Suprapubic skin (tissue), 4 donors: ENCODE data around the gene ICE2. TPM values are rescaled to one million over a fixed set of nuclear protein-coding genes. Genes with fewer than 3 reads are reported as not detected.

Experiments
- DNase-seq, 2 donors: peaks; one replicate each; pipeline ENCODE4 v3.0.0-alpha.2; 2019; ENCODE audit warnings: low spot score in 2 of 2
- H3K27ac ChIP-seq: fragments of 200-600 bp; sonication (generic); one replicate; pipeline ENCODE4 v1.5.1; 2019
- H3K27me3 ChIP-seq: fragments of 200-600 bp; sonication (generic); one replicate; pipeline ENCODE4 v1.5.1; 2019
- H3K36me3 ChIP-seq: fragments of 200-600 bp; sonication (generic); one replicate; pipeline ENCODE4 v1.5.1; 2019
- H3K4me1 ChIP-seq: fragments of 200-600 bp; sonication (generic); one replicate; pipeline ENCODE4 v1.5.1; 2019
- H3K4me3 ChIP-seq: fragments of 200-600 bp; sonication (generic); one replicate; pipeline ENCODE4 v1.5.1; 2019; ENCODE audit warnings: mild to moderate bottlenecking
- H3K9me3 ChIP-seq: fragments of 200-600 bp; sonication (generic); one replicate; pipeline ENCODE4 v1.5.1; 2019
- EP300 ChIP-seq: sonication (generic); formaldehyde crosslinking; IDR thresholded peaks from one replicate; pipeline ENCODE4 v1.6.1; 2017; ENCODE audit warnings: antibody characterized with exemption
- POLR2A ChIP-seq, 2 donors: fragments of 450-650 bp; IDR thresholded peaks; one replicate each; pipeline ENCODE4 v1.6.1; 2017; ENCODE audit warnings: antibody characterized with exemption in 2 of 2, mild to moderate bottlenecking in 2 of 2, moderate library complexity in 2 of 2
- POLR2AphosphoS5 ChIP-seq, 3 donors: sonication (generic); formaldehyde crosslinking; IDR thresholded peaks; one replicate each; pipeline ENCODE4 v1.6.1; 2017; ENCODE audit warnings: antibody characterized with exemption in 3 of 3
- WGBS: methylation state at CpG from one replicate; pipeline ENCODE4 v1.1.5; 2018; 5-methylcytosine and 5-hydroxymethylcytosine counted together
- total RNA-seq, 4 donors: library from RNA; depleted of rRNA; stranded (reverse); fragments of >200 nt; gene quantifications; one replicate each; pipeline ENCODE4 v1.1.0, GENCODE V29; 2016
- TF ChIP-seq, protein P1 (sequence below), 2 donors: fragments of 200-600 bp in 1 of 2; fragments of 450-650 bp in 1 of 2; sonication (generic) in 1 of 2; IDR thresholded peaks; one replicate each; pipeline ENCODE4 v1.5.1; 2016 to 2019; ENCODE audit warnings: antibody characterized with exemption in 2 of 2, mild to moderate bottlenecking in 1 of 2, moderate library complexity in 1 of 2

The ICE2 gene, protein sequence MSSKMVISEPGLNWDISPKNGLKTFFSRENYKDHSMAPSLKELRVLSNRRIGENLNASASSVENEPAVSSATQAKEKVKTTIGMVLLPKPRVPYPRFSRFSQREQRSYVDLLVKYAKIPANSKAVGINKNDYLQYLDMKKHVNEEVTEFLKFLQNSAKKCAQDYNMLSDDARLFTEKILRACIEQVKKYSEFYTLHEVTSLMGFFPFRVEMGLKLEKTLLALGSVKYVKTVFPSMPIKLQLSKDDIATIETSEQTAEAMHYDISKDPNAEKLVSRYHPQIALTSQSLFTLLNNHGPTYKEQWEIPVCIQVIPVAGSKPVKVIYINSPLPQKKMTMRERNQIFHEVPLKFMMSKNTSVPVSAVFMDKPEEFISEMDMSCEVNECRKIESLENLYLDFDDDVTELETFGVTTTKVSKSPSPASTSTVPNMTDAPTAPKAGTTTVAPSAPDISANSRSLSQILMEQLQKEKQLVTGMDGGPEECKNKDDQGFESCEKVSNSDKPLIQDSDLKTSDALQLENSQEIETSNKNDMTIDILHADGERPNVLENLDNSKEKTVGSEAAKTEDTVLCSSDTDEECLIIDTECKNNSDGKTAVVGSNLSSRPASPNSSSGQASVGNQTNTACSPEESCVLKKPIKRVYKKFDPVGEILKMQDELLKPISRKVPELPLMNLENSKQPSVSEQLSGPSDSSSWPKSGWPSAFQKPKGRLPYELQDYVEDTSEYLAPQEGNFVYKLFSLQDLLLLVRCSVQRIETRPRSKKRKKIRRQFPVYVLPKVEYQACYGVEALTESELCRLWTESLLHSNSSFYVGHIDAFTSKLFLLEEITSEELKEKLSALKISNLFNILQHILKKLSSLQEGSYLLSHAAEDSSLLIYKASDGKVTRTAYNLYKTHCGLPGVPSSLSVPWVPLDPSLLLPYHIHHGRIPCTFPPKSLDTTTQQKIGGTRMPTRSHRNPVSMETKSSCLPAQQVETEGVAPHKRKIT
- total RNA-seq, result 10 to 100 TPM; 11.9 to 35.2 (median 27.2) TPM

DNA sequence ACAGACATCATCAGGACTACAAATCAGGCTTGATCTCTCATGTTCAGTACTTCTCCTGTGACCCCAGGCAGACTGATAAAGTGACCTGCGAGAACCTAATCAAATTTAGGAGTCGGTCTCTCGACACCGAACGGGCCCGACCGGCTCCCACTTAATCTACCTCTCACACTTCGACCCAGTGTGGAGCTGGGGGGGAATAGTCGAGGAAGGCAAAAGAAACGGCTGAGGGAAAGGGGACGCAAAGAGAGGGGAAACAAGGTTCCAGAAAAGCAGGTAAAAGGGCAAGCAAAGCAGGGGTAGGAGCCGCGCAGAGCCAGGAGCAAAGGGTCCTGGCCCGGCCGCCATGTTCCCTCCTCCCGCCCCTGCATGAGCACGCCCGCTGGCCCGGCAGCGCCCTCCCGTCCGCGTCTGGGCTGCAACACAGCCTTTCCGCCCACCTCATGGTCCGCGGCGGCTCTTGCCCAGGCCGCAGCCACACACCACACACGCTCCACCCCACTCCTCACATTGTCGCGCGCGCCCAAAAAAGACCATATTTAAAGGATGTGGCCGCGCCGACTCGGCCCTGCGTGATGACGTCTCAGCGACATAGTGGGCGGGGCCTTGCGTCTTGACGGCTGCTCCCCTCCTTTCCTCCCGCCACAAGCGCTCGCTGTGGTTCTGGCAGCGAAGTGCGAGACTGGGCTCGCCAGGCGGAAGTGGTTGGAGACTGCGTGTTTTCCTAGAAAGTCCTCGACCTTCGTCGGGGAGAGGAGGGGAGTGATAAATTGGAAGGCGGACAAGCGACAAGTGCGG, at the start of gene ICE2:
TSS of gene ICE2 (minus strand) at position 577 of the 795 bp plus-strand sequence. CDS start 1,165 bp downstream, outside the sequence.
- Histone ChIP-seq H3K4me1 (peaks cover 44% of the 10 kb centered on the region), H3K27me3 (no peaks in the 10 kb centered on the region), H3K4me3 (peak within 1 kb of the TSS; percentile 78), H3K27ac (peak within 1 kb of the TSS; percentile 95), H3K9me3 (no peaks in the 10 kb centered on the region), H3K36me3 (peaks cover 10% of the 10 kb centered on the region)
- WGBS, result under 1% methylated on average over 34 of the region's 57 CpGs
- TF ChIP-seq, protein P1, sequence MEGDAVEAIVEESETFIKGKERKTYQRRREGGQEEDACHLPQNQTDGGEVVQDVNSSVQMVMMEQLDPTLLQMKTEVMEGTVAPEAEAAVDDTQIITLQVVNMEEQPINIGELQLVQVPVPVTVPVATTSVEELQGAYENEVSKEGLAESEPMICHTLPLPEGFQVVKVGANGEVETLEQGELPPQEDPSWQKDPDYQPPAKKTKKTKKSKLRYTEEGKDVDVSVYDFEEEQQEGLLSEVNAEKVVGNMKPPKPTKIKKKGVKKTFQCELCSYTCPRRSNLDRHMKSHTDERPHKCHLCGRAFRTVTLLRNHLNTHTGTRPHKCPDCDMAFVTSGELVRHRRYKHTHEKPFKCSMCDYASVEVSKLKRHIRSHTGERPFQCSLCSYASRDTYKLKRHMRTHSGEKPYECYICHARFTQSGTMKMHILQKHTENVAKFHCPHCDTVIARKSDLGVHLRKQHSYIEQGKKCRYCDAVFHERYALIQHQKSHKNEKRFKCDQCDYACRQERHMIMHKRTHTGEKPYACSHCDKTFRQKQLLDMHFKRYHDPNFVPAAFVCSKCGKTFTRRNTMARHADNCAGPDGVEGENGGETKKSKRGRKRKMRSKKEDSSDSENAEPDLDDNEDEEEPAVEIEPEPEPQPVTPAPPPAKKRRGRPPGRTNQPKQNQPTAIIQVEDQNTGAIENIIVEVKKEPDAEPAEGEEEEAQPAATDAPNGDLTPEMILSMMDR (IDR thresholded peaks at IDR 0.05), result no peak
- peak; percentile 90 to 95 for TF ChIP-seq POLR2A (IDR thresholded peaks at IDR 0.05)
- peak; percentile 60 to 99 (median 91) for TF ChIP-seq POLR2AphosphoS5 (IDR thresholded peaks at IDR 0.05)
- no peak for TF ChIP-seq EP300
- DNase-seq, result peak; percentile 98

DNA sequence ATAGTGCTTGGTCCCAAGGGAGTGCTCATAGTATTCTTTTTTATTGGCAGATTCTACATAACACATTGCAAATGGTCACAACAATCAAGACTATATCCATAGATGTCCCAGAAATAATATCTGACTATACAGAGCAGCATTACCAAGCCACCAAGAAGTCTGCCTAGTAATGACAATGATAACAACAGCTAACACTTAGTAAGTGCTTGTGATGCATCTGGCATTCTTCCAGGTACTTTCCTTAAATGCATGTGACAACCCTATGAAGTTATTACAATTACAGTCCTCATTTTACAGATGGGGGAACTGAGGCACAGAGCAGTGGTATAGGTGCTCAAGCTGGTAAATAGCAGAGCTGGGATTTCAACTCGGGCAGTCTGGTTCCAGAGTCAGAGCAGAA, 49.6 kb upstream of the ICE2 start:
- Histone ChIP-seq H3K4me1 (peaks cover 32% of the 10 kb centered on the region), H3K27ac (no peak overlapping the region), H3K4me3 (no peak overlapping the region), H3K36me3 (no peaks in the 10 kb centered on the region), H3K9me3 (no peaks in the 10 kb centered on the region), H3K27me3 (no peaks in the 10 kb centered on the region)
- DNase-seq, result no peak
- no peak for TF ChIP-seq POLR2A (IDR thresholded peaks at IDR 0.05)
- TF ChIP-seq, protein P1 (IDR thresholded peaks at IDR 0.05), result no peak
- no peak for TF ChIP-seq POLR2AphosphoS5 (IDR thresholded peaks at IDR 0.05)
- no peak for TF ChIP-seq EP300
- 100% methylated on average over 1 of the region's 1 CpG for WGBS

DNA sequence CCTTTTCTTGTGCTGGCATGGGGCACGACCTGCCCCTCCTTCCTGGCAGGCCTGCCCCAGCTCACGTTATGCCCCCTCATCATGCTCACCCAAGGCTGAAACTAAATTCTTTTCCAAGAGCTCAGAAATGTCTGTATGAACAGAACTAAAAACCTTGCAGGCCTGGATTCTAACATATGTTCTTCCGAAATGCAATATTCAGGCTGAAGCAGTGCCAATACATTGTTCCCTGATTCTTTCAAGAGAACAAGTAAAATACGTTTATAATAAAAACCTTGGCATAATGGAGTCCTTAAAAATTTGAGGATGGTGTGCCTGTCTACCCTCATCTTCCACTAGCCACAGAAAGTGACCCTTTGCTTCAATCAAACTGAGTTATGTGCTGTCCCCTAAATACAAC, 48.5 kb upstream of the ICE2 start:
- H3K4me3 ChIP-seq, result no peak overlapping the region
- DNase-seq, result no peak
- no peaks in the 10 kb centered on the region for H3K36me3 ChIP-seq
- H3K27me3 ChIP-seq, result no peaks in the 10 kb centered on the region
- WGBS, result 66% methylated on average over 4 of the region's 4 CpGs
- no peak overlapping the region for H3K27ac ChIP-seq
- no peak for TF ChIP-seq POLR2AphosphoS5 (IDR thresholded peaks at IDR 0.05)
- TF ChIP-seq, protein P1 (IDR thresholded peaks at IDR 0.05), result no peak
- no peak for TF ChIP-seq POLR2A (IDR thresholded peaks at IDR 0.05)
- no peak for TF ChIP-seq EP300
- no peaks in the 10 kb centered on the region for H3K9me3 ChIP-seq
- peaks cover 32% of the 10 kb centered on the region for H3K4me1 ChIP-seq

DNA sequence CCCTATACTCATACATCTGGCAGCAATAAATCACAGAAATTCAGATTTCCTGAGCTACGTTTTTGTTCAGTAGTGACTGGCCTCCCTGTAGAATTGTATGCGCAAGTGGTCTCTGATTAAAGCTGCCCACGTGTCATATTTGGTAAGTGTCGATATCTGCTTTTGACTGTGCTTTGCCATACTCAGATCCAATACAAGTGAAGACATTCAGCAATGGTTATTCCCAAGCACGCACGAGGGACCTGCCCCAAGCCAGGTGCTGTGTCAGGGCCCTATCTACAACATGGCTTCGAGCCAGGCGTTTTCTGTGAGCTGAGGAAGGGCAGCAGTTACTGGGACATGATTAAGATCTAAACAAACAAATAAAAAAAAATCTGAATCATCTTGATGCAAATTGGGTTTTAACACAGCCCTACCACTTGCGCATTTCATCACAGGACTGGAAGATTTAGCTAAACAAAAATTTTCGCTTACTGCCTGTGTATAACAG, 47.2 kb upstream of the ICE2 start:
- no peaks in the 10 kb centered on the region for H3K9me3 ChIP-seq
- TF ChIP-seq, protein P1 (IDR thresholded peaks at IDR 0.05), result no peak
- TF ChIP-seq POLR2A (IDR thresholded peaks at IDR 0.05) (no peak), EP300 (no peak), POLR2AphosphoS5 (IDR thresholded peaks at IDR 0.05) (no peak)
- DNase-seq, result peak in 1 of 2 donors; percentile 72
- whole genome bisulfite sequencing, result 44% methylated on average over 10 of the region's 10 CpGs
- peaks cover 32% of the 10 kb centered on the region for H3K4me1 ChIP-seq
- H3K36me3 ChIP-seq, result no peaks in the 10 kb centered on the region
- no peak overlapping the region for H3K4me3 ChIP-seq
- H3K27me3 ChIP-seq, result no peaks in the 10 kb centered on the region
- H3K27ac ChIP-seq, result peak overlapping the region; percentile 39
